IMR-90 (cell line): ENCODE results near the gene CHSY3. TPM values are rescaled to one million over a fixed set of nuclear protein-coding genes. Genes with fewer than 3 reads are reported as not detected.

Experiments
- ATAC-seq: fragments of 200-7000 bp; cut with Tn5 transposase; 2 replicates; pipeline ENCODE4 v1.9.1; 2020; ENCODE audit warnings: low read depth, mild to moderate bottlenecking, moderate library complexity
- BruUV-seq: library from RNA; stranded (reverse); fragments of 400-500 nt; replicated peaks from 2 replicates; lab custom pipeline; 2021; lab: Mats Ljungman, UMichigan
- CTCF ChIA-PET: fragments of 300-600 bp; formaldehyde crosslinking; extraction: SDS; loops from one replicate; lab custom pipeline; 2021; ENCODE audit warnings: antibody characterized with exemption; lab: Yijun Ruan, JAX
- POLR2A ChIA-PET: fragments of 300-600 bp; sonication (Branson Sonifier 250); formaldehyde crosslinking; loops from one replicate; lab custom pipeline; 2022; ENCODE audit warnings: antibody characterized with exemption; ENCODE audit not compliant: unreplicated experiment; lab: Charles Lee
- DNase-seq: peaks from one replicate; pipeline ENCODE4 v3.0.0; 2013
- H2AFZ ChIP-seq: replicated peaks from 2 replicates; pipeline ENCODE3; 2013; ENCODE audit warnings: low read length, mild to moderate bottlenecking; ENCODE audit not compliant: poor library complexity
- H2AK5ac ChIP-seq: 2 replicates; pipeline ENCODE4 v1.6.1; 2013; ENCODE audit warnings: low read depth, low read length, inconsistent platforms
- H2AK9ac ChIP-seq: replicated peaks from 2 replicates; pipeline ENCODE3; 2013; ENCODE audit warnings: mild to moderate bottlenecking, low read depth, low read length, moderate library complexity; ENCODE audit not compliant: poor library complexity
- H2BK120ac ChIP-seq: 2 replicates; pipeline ENCODE4 v1.6.1; 2013; ENCODE audit warnings: low read depth, low read length, inconsistent platforms
- H2BK15ac ChIP-seq: 3 replicates; pipeline ENCODE4 v1.6.1; 2013; ENCODE audit warnings: low read depth, low read length, inconsistent platforms
- H2BK20ac ChIP-seq: 2 replicates; pipeline ENCODE4 v1.6.1; 2013; ENCODE audit warnings: low read depth, mild to moderate bottlenecking, inconsistent platforms, low read length, moderate library complexity
- H2BK5ac ChIP-seq: 2 replicates; pipeline ENCODE4 v1.6.1; 2013; ENCODE audit warnings: mild to moderate bottlenecking, low read depth, low read length, inconsistent platforms; ENCODE audit not compliant: poor library complexity, severe bottlenecking
- H3K14ac ChIP-seq: replicated peaks from 2 replicates; pipeline ENCODE4 v1.6.1; 2013; ENCODE audit warnings: low read depth, low read length, inconsistent platforms
- H3K18ac ChIP-seq: 2 replicates; pipeline ENCODE4 v1.6.1; 2013; ENCODE audit warnings: low read depth, low read length, control low read depth
- H3K23ac ChIP-seq: 2 replicates; pipeline ENCODE4 v1.6.1; 2013; ENCODE audit warnings: low read depth, low read length, inconsistent platforms
- H3K27ac ChIP-seq: 2 replicates; pipeline ENCODE4 v1.5.1; 2013; ENCODE audit warnings: mild to moderate bottlenecking, control low read depth, low read length; ENCODE audit not compliant: insufficient read depth
- H3K27me3 ChIP-seq: 2 replicates; pipeline ENCODE4 v1.6.1; 2013; ENCODE audit warnings: low read length; ENCODE audit not compliant: control insufficient read depth, insufficient read depth
- H3K36me3 ChIP-seq: 2 replicates; pipeline ENCODE4 v1.6.1; 2013; ENCODE audit warnings: low read length, mixed read lengths; ENCODE audit not compliant: control insufficient read depth, insufficient read depth
- H3K4ac ChIP-seq: 2 replicates; pipeline ENCODE4 v1.6.1; 2013; ENCODE audit warnings: low read depth, low read length, inconsistent platforms
- H3K4me1 ChIP-seq: 2 replicates; pipeline ENCODE4 v1.6.1; 2013; ENCODE audit warnings: low read length, mixed read lengths; ENCODE audit not compliant: control insufficient read depth, insufficient read depth
- H3K4me2 ChIP-seq: 2 replicates; pipeline ENCODE4 v1.6.1; 2013; ENCODE audit warnings: low read depth, mild to moderate bottlenecking, control low read depth, low read length, moderate library complexity
- H3K4me3 ChIP-seq: 2 replicates; pipeline ENCODE4 v1.5.1; 2013; ENCODE audit warnings: low read depth, mild to moderate bottlenecking, control low read depth, low read length, moderate library complexity; ENCODE audit not compliant: insufficient read depth
- H3K56ac ChIP-seq: 2 replicates; pipeline ENCODE4 v1.6.1; 2013; ENCODE audit warnings: low read length, inconsistent platforms; ENCODE audit not compliant: insufficient read depth; ENCODE audit errors: extremely low read depth
- H3K79me1 ChIP-seq, 2 experiments: 2 replicates each; pipeline ENCODE4 v1.6.1; 2013; ENCODE audit warnings: low read length in 2 of 2, inconsistent platforms in 1 of 2, low read depth in 1 of 2
- H3K9ac ChIP-seq: 2 replicates; pipeline ENCODE4 v1.6.1; 2013; ENCODE audit warnings: low read depth, low read length, control low read depth
- H3K9me1 ChIP-seq: 2 replicates; pipeline ENCODE4 v1.6.1; 2013; ENCODE audit warnings: low read length, inconsistent platforms; ENCODE audit not compliant: insufficient read depth
- H3K9me3 ChIP-seq: 2 replicates; pipeline ENCODE4 v1.6.1; 2013; ENCODE audit warnings: low read length; ENCODE audit not compliant: control insufficient read depth, insufficient read depth
- H4K20me1 ChIP-seq: 2 replicates; pipeline ENCODE4 v1.6.1; 2013; ENCODE audit warnings: low read length, inconsistent platforms; ENCODE audit not compliant: insufficient read depth
- H4K5ac ChIP-seq: 2 replicates; pipeline ENCODE4 v1.6.1; 2013; ENCODE audit warnings: mild to moderate bottlenecking, low read depth, low read length, control low read depth
- H4K8ac ChIP-seq, 2 experiments: 2 replicates each; pipeline ENCODE4 v1.6.1; 2013; ENCODE audit warnings: low read depth in 2 of 2, low read length in 2 of 2, control low read depth in 1 of 2, inconsistent platforms in 1 of 2
- H4K91ac ChIP-seq: 2 replicates; pipeline ENCODE4 v1.6.1; 2013; ENCODE audit warnings: low read depth, low read length, inconsistent platforms; ENCODE audit not compliant: insufficient read depth
- BHLHE40 ChIP-seq: fragments of 150-350 bp; IDR thresholded peaks from 2 replicates; pipeline ENCODE4 v1.6.1; 2016; ENCODE audit warnings: mild to moderate bottlenecking, low read depth, low read length
- CHD1 ChIP-seq: IDR thresholded peaks from 2 replicates; pipeline ENCODE4 v1.6.1; 2012; ENCODE audit warnings: low read depth, low read length, improper control_type of control experiment
- FOS ChIP-seq: fragments of 150-350 bp; IDR thresholded peaks from 2 replicates; pipeline ENCODE4 v1.6.1; 2016; ENCODE audit warnings: low read depth, low read length
- MAZ ChIP-seq: IDR thresholded peaks from 2 replicates; pipeline ENCODE4 v1.6.1; 2012; ENCODE audit warnings: low read depth, mild to moderate bottlenecking, low read length, improper control_type of control experiment, moderate library complexity, borderline replicate concordance
- NFE2L2 ChIP-seq: fragments of 150-350 bp; IDR thresholded peaks from 2 replicates; pipeline ENCODE4 v1.6.1; 2016; ENCODE audit warnings: low read depth, mild to moderate bottlenecking, low read length
- RAD21 ChIP-seq: IDR thresholded peaks from 2 replicates; pipeline ENCODE4 v1.6.1; 2012; ENCODE audit warnings: low read length, improper control_type of control experiment
- SMC3 ChIP-seq: fragments of 150-350 bp; IDR thresholded peaks from 2 replicates; pipeline ENCODE4 v1.6.1; 2016; ENCODE audit warnings: low read depth, mild to moderate bottlenecking, antibody characterized with exemption, low read length, moderate library complexity
- WGBS, 2 experiments: methylation state at CpG; one replicate each; pipeline versions ENCODE4 v1.1.5 to v1.1.7; 2013; ENCODE audit warnings: missing lambda C conversion rate in 2 of 2; ENCODE audit not compliant: insufficient read length in 1 of 2; ENCODE audit errors: extremely low coverage in 2 of 2; 5-methylcytosine and 5-hydroxymethylcytosine counted together
- dilution Hi-C: fragments of 300-500 bp; cut with HindIII; formaldehyde crosslinking; loops from one replicate; pipeline ENCODE4 v1.14.3; 2018; ENCODE audit warnings: low sequenced_read_pairs; ENCODE audit not compliant: unreplicated experiment
- in situ Hi-C: fragments of 300-500 bp; cut with MboI; formaldehyde crosslinking; loops from 3 replicates; pipeline ENCODE4 v1.14.3; 2019; ENCODE audit warnings: low sequenced_read_pairs, inconsistent platforms, mixed read lengths
- intact Hi-C: fragments of 100-400 bp; cut with micrococcal nuclease; formaldehyde crosslinking; loops from 2 replicates; pipeline ENCODE4 v1.10.0; 2022
- polyA plus RNA-seq, 3 experiments: library from polyadenylated mRNA; depleted of rRNA; stranded (reverse); fragments of >200 nt; gene quantifications; 2 replicates each; pipeline ENCODE4 v1.2.3, GENCODE V29; 2012; ENCODE audit warnings: low replicate concordance in 1 of 3
- total RNA-seq: library from RNA; depleted of rRNA; stranded (reverse); fragments of >200 nt; gene quantifications from 2 replicates; pipeline ENCODE4 v1.2.3, GENCODE V29; 2012
- TF ChIP-seq, protein P1 (sequence below): fragments of 150-350 bp; IDR thresholded peaks from 2 replicates; pipeline ENCODE4 v1.6.1; 2016; ENCODE audit warnings: low read depth, mild to moderate bottlenecking, low read length, moderate library complexity, borderline replicate concordance
- TF ChIP-seq, protein P2 (sequence below): conservative IDR thresholded peaks from 2 replicates; pipeline ENCODE4 v1.5.1; 2012; ENCODE audit warnings: mild to moderate bottlenecking, low read depth, low read length, improper control_type of control experiment

CHSY3 gene
- total and polyA plus RNA-seq, 2 of the 4 experiments (the other 2 are of a cell fraction) = 0.62 to 1.3 TPM

DNA sequence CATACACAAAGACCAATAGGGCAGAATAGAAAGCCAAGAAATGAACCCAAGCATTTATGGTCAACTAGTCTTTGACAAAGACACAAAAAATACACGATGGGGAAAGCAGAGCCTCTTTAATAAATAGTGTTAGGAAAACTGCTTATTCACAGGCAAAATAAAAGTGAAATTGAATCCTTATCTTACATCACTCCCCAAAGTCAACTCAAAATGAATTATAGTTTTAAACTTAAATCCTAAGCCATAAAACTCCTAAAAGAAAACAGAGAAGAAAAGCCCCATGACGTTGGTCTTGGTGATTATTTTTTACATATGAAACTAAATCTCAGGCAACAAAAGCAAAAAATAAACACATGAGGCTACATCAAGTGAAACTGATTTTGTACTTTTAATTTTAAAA lies 46.8 kb downstream of the CHSY3 start:
- ATAC-seq (no peak), DNase-seq (no peak)
- intact Hi-C loops (no loop called here), in situ Hi-C loops (no loop called here), dilution Hi-C loops (no loop called here)
- Histone ChIP-seq H3K56ac (no peak overlapping the region), H2AK9ac (no peak overlapping the region), H3K14ac (no peak overlapping the region), H2AK5ac (no peak overlapping the region), H4K91ac (no peak overlapping the region), H3K4me3 (no peak overlapping the region), H2BK20ac (no peak overlapping the region), H3K4me1 (no peaks in the 10 kb centered on the region), H2BK5ac (no peak overlapping the region), H2AFZ (no peak overlapping the region), H4K20me1 (no peaks in the 10 kb centered on the region), H3K27me3 (no peaks in the 10 kb centered on the region), H3K79me1 (no peaks in the 10 kb centered on the region), H3K9ac (no peak overlapping the region), H3K9me1 (no peaks in the 10 kb centered on the region), H3K27ac (no peak overlapping the region), H3K4me2 (no peak overlapping the region), H3K9me3 (no peaks in the 10 kb centered on the region), H3K36me3 (no peaks in the 10 kb centered on the region), H2BK15ac (no peak overlapping the region), H3K23ac (no peak overlapping the region), H4K8ac (no peak overlapping the region), H3K18ac (no peak overlapping the region), H4K5ac (no peak overlapping the region), H3K4ac (no peak overlapping the region), H2BK120ac (no peak overlapping the region)
- BruUV-seq = no TSS peak
- TF ChIP-seq, protein P1, sequence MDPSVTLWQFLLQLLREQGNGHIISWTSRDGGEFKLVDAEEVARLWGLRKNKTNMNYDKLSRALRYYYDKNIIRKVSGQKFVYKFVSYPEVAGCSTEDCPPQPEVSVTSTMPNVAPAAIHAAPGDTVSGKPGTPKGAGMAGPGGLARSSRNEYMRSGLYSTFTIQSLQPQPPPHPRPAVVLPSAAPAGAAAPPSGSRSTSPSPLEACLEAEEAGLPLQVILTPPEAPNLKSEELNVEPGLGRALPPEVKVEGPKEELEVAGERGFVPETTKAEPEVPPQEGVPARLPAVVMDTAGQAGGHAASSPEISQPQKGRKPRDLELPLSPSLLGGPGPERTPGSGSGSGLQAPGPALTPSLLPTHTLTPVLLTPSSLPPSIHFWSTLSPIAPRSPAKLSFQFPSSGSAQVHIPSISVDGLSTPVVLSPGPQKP = no peak
- no peak for TF ChIP-seq RAD21
- no peak for TF ChIP-seq MAZ
- no peak for TF ChIP-seq BHLHE40
- TF ChIP-seq SMC3 = no peak
- TF ChIP-seq NFE2L2 = no peak
- TF ChIP-seq, protein P2, sequence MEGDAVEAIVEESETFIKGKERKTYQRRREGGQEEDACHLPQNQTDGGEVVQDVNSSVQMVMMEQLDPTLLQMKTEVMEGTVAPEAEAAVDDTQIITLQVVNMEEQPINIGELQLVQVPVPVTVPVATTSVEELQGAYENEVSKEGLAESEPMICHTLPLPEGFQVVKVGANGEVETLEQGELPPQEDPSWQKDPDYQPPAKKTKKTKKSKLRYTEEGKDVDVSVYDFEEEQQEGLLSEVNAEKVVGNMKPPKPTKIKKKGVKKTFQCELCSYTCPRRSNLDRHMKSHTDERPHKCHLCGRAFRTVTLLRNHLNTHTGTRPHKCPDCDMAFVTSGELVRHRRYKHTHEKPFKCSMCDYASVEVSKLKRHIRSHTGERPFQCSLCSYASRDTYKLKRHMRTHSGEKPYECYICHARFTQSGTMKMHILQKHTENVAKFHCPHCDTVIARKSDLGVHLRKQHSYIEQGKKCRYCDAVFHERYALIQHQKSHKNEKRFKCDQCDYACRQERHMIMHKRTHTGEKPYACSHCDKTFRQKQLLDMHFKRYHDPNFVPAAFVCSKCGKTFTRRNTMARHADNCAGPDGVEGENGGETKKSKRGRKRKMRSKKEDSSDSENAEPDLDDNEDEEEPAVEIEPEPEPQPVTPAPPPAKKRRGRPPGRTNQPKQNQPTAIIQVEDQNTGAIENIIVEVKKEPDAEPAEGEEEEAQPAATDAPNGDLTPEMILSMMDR = no peak
- no peak for TF ChIP-seq CHD1
- no peak for TF ChIP-seq FOS
- WGBS, 2 experiments = no CpG with 5 or more reads among the region's 2 CpGs
- ChIA-PET POLR2A (no interaction called here), CTCF (no interaction called here)
